Body of pancreas (tissue), 4 donors: ENCODE data around the gene NYAP1.

Source experiments
- POLR2A ChIP-seq, 3 donors: fragments of 450-650 bp; IDR thresholded peaks; one replicate each; pipeline ENCODE4 v1.6.1; 2016; ENCODE audit warnings: antibody characterized with exemption in 3 of 3, mild to moderate bottlenecking in 2 of 3
- TF ChIP-seq, protein P1 (sequence below), 7 experiments: fragments of 450-650 bp in 4 of 7; fragments of 200-600 bp in 3 of 7; sonication (generic) in 3 of 7; IDR thresholded peaks; one replicate each; pipeline ENCODE4 v1.5.1; 2016 to 2019; ENCODE audit warnings: antibody characterized with exemption in 7 of 7

GRCh38 chr7:100543586-100543985 is 59.9 kb downstream of the NYAP1 start:
- TF ChIP-seq POLR2A (IDR thresholded peaks at IDR 0.05), result no peak
- TF ChIP-seq, protein P1, sequence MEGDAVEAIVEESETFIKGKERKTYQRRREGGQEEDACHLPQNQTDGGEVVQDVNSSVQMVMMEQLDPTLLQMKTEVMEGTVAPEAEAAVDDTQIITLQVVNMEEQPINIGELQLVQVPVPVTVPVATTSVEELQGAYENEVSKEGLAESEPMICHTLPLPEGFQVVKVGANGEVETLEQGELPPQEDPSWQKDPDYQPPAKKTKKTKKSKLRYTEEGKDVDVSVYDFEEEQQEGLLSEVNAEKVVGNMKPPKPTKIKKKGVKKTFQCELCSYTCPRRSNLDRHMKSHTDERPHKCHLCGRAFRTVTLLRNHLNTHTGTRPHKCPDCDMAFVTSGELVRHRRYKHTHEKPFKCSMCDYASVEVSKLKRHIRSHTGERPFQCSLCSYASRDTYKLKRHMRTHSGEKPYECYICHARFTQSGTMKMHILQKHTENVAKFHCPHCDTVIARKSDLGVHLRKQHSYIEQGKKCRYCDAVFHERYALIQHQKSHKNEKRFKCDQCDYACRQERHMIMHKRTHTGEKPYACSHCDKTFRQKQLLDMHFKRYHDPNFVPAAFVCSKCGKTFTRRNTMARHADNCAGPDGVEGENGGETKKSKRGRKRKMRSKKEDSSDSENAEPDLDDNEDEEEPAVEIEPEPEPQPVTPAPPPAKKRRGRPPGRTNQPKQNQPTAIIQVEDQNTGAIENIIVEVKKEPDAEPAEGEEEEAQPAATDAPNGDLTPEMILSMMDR (IDR thresholded peaks at IDR 0.05), result no peak
